Subcutaneous adipose tissue (tissue), 4 donors: ENCODE data around the gene FBH1. TPM values are rescaled to one million over a fixed set of nuclear protein-coding genes. Genes with fewer than 3 reads are reported as not detected.

Experiments
- total RNA-seq, 4 donors: library from RNA; depleted of rRNA; stranded (reverse); fragments of >200 nt; gene quantifications; one replicate each; pipeline ENCODE4 v1.1.0, GENCODE V29; 2016
- TF ChIP-seq, protein P1 (sequence below): fragments of 450-650 bp; IDR thresholded peaks from one replicate; pipeline ENCODE4 v1.5.1; 2016; ENCODE audit warnings: low read depth, mild to moderate bottlenecking, control low read depth, antibody characterized with exemption, moderate library complexity

The FBH1 gene
- 100 to 1,000 TPM in 1 of 4 donors, 10 to 100 TPM in 3; 68.2 to 113 (median 75.7) TPM for total RNA-seq

DNA sequence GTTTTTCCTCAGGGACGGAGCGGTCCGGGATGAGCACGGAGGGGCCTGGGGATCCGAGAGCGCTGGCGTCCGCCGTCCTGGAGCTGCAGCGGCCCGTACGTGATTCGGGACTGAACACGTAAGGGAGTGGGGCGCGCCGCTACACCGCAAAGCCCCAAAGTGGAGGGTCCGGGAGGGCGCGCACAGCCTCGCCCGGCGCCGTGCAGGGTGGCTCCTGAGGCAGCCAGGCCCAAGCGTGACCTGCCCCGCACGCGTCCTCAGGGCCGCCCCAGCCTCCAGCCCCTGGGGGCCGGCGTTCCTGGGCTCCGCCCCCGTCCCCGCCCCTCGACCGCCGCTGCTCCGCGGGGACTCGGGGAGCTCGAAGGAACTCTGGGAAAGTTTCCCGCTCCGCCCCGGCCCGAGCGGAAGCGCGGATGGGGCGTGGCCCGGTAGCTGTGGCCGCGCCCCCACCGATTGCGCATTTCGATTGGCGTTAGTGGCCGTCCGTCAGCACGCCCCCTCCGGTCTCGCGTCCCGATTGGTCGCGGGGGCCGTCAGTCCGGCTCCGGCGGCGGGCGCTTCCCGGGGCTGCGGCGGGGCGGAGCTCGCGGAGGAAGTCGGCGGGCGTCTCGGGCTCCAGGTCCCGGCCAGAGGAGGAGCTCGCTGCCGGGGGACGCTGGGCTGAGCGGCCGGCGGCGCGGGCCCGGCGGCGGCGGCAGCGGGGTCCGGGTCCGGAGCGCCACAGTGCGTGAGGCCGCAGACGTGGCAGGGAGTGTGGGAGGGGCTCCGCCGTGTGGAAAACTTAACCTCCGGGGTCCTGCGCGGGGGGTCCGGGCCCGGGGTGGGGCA is at the start of gene FBH1, which contains the start of gene ANKRD16:
TSS of gene FBH1 (plus strand) at position 620 of the 828 bp plus-strand sequence. CDS start at position 723, 103 bp downstream.
TSS of gene ANKRD16 (minus strand) at position 270 of the 828 bp plus-strand sequence. CDS start 539 bp downstream, outside the sequence.
- TF ChIP-seq, protein P1, sequence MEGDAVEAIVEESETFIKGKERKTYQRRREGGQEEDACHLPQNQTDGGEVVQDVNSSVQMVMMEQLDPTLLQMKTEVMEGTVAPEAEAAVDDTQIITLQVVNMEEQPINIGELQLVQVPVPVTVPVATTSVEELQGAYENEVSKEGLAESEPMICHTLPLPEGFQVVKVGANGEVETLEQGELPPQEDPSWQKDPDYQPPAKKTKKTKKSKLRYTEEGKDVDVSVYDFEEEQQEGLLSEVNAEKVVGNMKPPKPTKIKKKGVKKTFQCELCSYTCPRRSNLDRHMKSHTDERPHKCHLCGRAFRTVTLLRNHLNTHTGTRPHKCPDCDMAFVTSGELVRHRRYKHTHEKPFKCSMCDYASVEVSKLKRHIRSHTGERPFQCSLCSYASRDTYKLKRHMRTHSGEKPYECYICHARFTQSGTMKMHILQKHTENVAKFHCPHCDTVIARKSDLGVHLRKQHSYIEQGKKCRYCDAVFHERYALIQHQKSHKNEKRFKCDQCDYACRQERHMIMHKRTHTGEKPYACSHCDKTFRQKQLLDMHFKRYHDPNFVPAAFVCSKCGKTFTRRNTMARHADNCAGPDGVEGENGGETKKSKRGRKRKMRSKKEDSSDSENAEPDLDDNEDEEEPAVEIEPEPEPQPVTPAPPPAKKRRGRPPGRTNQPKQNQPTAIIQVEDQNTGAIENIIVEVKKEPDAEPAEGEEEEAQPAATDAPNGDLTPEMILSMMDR: no peak

- TF ChIP-seq, protein P1: no peak
These were observed 49.4 kb upstream of the FBH1 start for GRCh38 chr10:5840314-5841307.

DNA sequence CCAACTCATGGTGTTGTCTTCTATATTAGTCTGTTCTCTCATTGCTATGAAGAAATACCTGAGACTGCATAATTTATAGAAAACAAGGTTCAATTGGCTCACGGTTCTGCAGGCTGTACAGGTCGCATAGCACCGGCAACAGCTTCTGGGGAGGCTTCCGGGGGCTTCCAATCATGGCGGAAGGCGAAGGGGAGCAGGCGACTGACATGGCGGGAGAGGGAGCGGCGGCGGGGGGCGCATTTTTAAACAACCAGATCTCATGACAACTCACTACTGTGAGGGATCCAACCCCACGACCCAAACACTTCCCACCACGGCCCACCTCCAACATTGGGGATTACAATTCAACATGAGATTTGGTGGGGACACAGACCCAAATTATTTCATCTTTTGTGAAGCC is 48.1 kb upstream of the FBH1 start:
- TF ChIP-seq, protein P1: no peak

DNA sequence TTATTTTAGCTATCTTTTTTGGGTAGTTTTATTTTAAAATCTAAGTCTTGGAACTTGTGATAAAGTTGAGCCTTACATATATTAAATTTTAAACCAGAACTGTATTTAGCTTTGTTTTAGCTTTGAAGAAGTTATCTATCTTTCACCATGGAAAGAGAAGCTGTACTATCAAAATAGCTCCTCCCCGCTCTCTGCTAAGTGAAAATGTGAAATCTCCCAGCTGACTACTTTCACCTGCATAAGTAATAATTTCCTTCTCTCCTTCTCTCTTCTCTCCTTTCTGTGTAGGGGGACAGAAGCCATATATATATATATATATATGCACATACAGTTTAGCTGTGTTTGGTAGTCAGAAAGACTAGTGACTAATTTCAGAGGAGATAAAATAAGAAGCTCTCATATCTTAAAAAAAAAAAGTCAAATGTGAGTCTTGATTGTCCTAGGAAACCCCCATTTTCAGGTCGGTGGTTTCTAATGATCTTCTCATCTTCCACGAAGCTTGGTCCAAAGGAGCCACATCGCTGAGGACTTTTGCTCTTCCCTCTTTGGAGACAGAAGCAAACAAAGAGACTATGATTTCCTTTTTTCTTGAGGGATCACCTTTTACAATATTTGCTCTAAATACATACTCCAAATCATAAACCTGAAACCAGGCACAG is 46.2 kb upstream of the FBH1 start:
- TF ChIP-seq, protein P1: no peak

DNA sequence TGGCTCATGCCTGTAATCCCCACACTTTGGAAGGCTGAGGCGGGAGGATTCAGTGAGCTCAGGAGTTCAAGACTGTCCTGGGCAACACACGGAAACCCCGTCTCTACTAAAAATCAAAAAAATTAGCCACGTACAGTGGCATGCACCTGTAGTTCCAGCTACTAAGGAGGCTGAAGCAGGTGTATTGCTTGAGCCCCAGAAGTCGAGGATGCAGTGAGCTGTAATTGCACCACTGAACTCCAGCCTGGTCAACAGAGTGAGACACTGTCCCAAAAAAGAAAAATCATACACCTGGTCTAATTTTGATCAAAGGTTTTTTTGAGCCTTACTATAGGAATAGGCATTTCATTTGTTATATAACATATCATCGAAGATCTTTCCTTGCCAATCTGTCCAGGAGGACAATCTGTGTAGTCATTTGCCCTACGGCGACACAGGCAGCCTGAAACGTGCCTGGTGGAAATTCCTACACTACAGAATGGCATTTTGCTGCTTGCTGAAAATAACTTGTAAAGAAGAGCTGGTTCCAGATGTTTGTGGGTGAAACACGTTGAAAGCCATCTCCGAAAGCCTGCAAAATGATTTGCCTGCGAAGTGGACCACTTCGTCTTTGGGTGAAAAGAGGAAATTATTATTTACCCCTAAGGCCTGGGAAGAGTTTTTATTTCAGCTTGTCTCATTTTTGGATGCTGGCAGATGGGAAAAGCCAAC is 45.5 kb upstream of the FBH1 start:
- TF ChIP-seq, protein P1: no peak

DNA sequence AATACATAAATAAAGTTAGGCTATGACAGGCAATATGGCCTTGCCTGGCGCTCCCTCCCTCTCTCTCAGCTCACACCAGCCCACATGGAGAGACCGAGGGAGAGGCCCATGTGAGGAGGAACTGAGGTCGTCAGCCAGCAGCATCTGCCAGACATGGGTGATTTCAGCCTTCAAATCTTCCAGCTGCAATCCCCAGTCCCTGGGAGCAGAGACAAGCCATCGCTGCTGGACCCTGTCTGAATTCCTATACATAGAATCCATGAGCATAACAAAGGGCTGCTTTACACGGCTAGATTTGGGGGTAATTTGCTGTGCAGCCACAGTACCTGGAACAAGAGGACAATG is 35.9 kb upstream of the FBH1 start:
- TF ChIP-seq, protein P1: no peak
